Measurements from ENCODE around the gene COPS6.
"Not testable (repeated sequence)": the region's sequence is repeated elsewhere in the genome, so short reads cannot be mapped to it uniquely, and the experiment has no call there.

COPS6 gene

GRCh38 chr7:100126239-100126930 is 37.6 kb downstream of the COPS6 start:
- DNase-seq (ENCODE audit: low read depth in 2 of 2, low spot score in 1 of 2) = no peak

- peak; percentile 81 to 87 for DNase-seq (ENCODE audit: low read depth in 2 of 2, low spot score in 1 of 2)
Measured at GRCh38 chr7:100126931-100127865, 38.4 kb downstream of the COPS6 start, which contains the start of gene MBLAC1. Gene MBLAC1, plus strand, starts transcription at chr7:100126967. Its CDS starts 429 bp downstream, at chr7:100127396.

GRCh38 chr7:100127866-100128636 is 39.3 kb downstream of the COPS6 start:
- no peak for DNase-seq (ENCODE audit: low read depth in 2 of 2, low spot score in 1 of 2)

GRCh38 chr7:100128637-100128963 is 39.8 kb downstream of the COPS6 start:
- no peak for DNase-seq (ENCODE audit: low read depth in 2 of 2, low spot score in 1 of 2)

- not testable (repeated sequence) for DNase-seq (ENCODE audit: low read depth in 2 of 2, low spot score in 1 of 2)
Measured at GRCh38 chr7:100130220-100130607, 41.4 kb downstream of the COPS6 start.

- DNase-seq (ENCODE audit: low read depth in 2 of 2, low spot score in 1 of 2) = peak; percentile 59 to 69
Measured at GRCh38 chr7:100130608-100131453, 42.1 kb downstream of the COPS6 start.

- no peak for DNase-seq (ENCODE audit: low read depth in 2 of 2, low spot score in 1 of 2)
Measured at GRCh38 chr7:100132126-100132525, 43.4 kb downstream of the COPS6 start.

- DNase-seq (ENCODE audit: low read depth in 2 of 2, low spot score in 1 of 2) = peak in 1 of 2 donors; percentile 36
Measured at GRCh38 chr7:100132697-100133151, 44.0 kb downstream of the COPS6 start.

- DNase-seq (ENCODE audit: low read depth in 2 of 2, low spot score in 1 of 2) = no peak
Measured at GRCh38 chr7:100137851-100138760, 49.3 kb downstream of the COPS6 start.

- DNase-seq (ENCODE audit: low read depth in 2 of 2, low spot score in 1 of 2) = no peak
Measured at GRCh38 chr7:100141555-100141949, 52.8 kb downstream of the COPS6 start.
